CD1c-positive myeloid dendritic cell (primary cell): Measurements from ENCODE around the gene MRM1.

Experiments
- DNase-seq: peaks from one replicate; pipeline ENCODE4 v3.0.0-alpha.2; 2016; ENCODE audit errors: extremely low spot score

MRM1 gene, protein sequence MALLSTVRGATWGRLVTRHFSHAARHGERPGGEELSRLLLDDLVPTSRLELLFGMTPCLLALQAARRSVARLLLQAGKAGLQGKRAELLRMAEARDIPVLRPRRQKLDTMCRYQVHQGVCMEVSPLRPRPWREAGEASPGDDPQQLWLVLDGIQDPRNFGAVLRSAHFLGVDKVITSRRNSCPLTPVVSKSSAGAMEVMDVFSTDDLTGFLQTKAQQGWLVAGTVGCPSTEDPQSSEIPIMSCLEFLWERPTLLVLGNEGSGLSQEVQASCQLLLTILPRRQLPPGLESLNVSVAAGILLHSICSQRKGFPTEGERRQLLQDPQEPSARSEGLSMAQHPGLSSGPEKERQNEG

DNA sequence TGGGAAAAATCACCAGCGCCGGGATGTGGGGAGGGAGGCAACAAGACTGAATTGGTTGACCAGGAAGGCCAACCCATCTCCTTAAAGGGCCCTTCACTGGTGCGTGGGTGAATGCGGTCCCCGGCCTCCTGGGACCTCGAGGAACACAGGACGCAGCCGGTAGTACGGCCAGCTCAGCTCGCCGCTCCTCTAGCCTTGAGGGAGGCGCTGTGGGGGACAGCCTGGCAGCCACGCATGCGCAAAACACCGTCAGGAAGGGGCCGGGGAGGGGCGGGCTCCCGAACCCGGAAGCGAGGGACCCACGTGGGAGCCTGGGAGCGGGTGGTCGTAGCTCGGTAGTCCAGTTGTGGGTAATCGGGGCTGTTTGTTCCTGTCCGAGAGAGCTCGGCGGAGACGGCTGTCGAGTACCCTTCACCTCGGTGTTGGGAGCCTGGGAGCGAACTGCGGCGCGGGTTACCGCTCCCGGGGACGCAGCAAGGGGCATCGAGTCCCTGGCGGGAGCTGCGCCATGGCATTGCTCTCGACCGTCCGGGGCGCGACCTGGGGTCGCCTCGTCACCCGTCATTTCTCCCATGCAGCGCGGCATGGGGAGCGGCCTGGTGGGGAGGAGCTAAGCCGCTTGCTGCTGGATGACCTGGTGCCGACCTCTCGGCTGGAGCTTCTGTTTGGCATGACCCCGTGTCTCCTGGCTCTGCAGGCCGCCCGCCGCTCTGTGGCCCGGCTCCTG is at the start of gene MRM1:
Gene MRM1 (plus strand): TSS at position 281 of the 727 bp plus-strand sequence. CDS start 228 bp downstream, at position 509.
- DNase-seq = peak; percentile 94

DNA sequence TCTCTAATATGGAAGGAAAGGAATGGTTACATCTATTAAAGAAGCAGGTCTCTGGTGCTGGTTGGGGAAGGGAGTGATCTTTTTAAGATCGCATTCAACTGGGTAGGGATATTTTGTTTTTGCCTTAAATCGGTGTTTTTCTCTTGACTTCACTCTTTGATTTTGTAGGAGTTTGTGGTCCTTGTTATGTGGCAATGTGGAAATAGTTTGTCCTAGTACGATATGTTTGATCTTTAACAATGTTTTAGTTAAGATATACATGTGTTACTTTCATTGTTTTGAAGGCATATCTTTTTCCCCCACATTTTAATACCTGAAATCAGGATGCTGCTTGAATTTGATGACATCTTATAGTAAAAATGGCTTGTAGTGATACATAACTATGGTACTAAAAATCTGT is 47.9 kb upstream of the MRM1 start:
- DNase-seq = no peak

DNA sequence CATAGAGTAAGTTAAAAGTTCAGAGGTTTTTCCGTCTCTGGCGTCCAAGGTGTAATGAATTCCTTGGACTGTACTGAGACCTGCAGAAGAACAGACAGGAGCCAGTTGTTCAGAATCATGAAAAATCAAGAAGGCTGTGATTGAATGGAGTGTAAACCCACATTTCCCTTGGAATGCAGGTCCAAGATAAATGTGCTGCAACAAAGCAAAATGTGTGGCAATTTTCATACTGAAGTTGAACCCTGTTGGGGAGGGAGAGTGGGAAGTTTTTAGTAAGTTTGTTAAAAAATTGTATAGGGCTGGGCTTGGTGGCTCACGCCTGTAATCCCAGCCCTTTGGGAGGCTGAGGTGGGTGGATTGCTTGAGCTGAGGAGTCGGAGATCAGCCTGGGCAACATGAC is 35.3 kb upstream of the MRM1 start:
- DNase-seq = no peak

DNA sequence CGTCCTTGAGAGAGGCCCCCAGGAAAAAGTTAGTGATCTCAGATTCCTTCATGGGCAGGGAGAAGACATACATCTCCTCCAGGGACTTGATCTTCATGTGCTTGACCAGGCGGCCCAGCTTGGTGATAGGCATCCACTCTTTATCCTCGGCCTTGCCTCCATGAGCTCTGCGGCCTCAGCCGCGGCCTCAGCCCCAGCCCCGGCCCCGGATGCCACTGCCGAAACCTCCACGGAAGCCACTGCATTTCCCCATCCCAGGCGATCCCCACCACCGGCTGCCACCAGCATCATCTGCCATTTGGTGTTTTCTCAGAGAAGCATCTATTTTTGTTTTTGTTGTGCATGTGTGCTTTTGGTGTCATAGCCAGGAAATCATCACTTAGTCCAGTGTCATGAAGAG is 26.4 kb upstream of the MRM1 start:
- DNase-seq = no peak

DNA sequence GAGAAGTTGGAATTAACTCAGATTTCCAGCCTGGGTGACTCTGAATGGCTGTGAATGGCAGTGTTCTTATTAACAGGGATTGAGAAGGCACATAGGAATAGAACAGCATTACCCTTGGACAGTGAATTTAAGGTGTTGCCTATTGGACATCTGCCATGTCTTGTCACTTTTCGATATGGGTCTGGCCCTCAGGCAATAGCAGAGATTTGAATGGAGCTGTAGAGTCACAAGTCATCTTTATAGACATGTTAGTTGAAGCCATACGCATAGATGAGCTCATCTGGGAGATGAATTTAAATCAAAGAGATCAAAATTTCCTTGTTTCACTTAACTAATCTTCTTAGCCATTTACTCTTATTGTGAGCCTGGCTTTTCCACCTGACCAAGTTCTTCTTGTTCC is 24.6 kb upstream of the MRM1 start:
- DNase-seq = no peak

DNA sequence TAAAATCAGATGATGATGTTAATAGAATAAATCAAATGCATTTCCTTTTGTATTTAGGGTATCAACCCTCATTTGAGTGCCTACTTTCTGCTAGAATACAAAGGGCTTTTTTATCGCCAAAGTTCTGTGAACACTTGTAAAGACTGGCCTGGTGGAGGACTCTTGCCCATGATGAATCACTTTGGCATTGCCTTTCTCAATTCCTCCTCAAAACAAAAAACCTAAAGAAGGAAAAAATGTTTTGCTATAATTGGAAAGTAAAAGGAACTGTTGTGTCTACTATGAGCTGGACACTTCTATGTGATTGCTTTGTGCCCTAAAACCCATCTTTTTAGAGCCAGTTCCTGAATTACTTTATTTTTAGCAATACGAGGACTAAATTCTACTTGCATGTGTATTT is 22.7 kb upstream of the MRM1 start:
- no peak for DNase-seq

DNA sequence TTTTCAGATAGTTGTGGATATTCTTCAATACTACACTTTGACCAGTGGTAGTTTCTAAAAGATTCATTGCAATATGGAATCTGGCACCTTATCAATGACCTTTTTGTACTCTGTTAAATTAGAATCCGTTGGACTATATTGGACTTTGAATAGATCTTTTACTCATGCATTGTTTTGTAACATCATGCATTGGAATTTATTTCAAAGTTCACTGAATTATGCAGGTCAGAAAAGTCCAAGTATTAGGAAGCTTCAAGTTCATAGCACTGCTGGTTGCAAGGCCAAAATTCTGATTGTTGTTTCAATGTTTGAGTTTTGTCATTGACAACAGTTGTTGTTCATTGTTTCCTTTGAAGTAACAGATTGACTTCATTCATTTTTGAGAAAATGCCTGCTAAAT is 17.6 kb upstream of the MRM1 start:
- DNase-seq = no peak

DNA sequence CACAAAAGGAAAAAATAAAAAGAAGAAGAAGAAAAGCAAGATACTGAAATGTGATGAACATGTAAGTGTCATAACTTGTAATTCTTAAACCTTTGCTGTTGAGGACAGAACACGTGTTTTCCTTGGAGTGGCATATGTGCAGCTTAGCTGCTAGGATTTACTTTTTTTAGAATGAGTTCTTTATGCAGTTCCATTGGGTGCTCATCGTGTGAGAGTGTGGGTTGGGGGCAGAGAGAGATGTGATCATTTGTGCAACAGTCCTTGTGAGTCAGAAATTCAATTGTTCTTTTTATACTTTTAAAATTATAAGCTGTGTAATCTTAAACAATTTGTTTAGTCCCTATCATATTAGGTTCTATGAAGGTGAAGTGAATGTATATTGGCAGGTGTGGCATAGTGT is 15.2 kb upstream of the MRM1 start:
- DNase-seq = no peak

DNA sequence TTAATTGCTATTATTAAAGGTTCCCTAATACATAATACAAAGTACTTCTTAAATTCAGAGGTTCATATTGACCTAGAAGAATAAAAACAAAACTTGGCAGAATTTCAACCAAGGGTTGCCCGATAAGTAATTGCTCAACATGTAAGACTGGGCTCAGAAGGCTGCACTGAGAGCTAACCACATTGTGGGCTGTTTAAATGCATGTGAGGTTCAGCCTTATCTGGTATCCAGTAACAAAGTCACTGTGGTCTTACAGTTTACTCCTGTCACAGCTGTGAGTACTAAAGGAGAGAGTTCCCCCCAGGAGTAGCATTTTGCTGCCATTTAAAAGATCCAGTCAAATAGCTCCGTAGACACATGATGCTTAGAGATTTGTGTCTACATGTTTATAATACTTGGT is 11.3 kb upstream of the MRM1 start:
- peak; percentile 20 for DNase-seq

DNA sequence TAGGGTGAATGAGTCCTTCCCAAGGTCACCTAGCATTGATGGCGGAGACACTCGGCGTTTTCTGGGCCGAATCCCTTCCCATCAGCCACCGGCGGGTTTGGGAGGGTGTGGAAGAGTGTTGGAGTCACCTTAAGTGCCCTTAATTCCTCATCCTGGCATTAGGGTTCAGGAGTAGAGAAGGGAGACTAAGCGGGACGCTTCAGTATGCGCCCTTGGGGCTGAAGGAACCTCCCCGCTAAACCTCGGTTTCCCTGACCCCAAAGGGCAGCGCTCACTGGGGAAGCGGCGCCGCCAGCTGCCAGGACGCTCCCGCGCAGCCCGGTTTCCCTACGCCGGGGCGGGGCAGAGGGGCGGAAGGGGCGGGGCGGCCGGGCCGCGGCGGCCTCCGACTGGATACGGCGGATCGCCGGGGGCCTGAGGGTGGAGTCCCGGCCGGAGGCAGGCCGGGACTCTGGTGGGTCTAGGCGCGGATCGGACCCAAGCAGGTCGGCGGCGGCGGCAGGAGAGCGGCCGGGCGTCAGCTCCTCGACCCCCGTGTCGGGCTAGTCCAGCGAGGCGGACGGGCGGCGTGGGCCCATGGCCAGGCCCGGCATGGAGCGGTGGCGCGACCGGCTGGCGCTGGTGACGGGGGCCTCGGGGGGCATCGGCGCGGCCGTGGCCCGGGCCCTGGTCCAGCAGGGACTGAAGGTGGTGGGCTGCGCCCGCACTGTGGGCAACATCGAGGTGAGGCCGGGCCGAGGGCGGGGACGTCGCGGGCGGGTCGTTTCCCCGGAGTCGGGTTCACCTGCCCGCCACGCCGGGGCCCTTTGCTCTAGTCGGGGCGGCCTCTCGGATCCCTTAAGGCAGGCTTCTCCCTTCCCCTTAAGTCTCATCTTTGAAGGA is 9.7 kb upstream of the MRM1 start, which contains the start of gene DHRS11:
Gene DHRS11 (plus strand): TSS at position 446 of the 882 bp plus-strand sequence. CDS start 131 bp downstream, at position 577.
- peak; percentile 87 for DNase-seq

DNA sequence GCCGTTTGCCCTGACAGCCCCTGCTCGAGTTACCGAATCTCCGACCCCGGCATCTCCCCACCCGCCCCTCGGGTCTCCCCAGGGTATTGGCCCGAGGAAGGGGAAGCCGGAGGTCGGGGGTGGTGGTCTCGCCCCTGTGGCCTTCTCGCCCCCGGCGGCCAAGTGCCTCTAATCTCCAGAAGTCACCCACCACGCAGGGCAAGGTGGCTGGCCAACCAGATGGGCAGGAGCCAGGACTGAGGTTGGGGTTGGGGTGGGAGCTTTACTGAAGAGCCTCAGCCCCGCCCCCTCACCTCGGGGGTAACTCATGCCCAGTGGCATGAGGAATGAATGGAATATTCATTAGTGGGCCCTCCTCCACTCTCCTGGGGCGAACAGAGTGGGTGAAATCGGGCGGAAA is 9.1 kb upstream of the MRM1 start:
- DNase-seq = peak; percentile 29

DNA sequence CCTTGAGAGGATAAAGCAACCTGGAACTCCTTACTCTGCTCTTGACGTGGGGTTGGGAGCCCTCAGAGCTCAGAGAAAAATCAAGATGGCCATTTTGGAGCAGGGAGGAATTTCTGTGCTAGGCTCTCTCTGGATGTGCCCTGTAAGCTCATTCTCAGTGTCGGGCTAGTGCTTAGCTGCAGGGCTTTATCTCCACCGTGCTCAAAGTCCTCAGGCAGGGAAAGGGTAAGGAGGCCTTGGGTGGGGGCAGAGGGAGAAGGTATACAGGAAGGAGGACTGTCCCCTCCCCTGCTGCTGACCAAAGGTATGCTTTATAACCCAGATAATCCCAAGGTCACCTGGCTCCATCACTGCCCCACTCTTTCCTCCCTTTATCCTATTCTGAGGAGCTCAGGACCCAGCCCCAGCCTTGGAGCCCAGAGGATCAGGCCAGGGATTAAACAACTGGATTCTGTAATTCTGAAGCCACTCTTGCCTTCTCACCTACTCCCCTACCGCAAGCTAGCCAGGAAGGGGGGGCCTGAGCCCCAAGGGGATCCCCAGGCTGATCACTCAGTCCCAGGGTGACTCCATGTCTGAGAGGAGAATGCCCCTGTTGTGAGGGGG is 8.6 kb upstream of the MRM1 start:
- no peak for DNase-seq

DNA sequence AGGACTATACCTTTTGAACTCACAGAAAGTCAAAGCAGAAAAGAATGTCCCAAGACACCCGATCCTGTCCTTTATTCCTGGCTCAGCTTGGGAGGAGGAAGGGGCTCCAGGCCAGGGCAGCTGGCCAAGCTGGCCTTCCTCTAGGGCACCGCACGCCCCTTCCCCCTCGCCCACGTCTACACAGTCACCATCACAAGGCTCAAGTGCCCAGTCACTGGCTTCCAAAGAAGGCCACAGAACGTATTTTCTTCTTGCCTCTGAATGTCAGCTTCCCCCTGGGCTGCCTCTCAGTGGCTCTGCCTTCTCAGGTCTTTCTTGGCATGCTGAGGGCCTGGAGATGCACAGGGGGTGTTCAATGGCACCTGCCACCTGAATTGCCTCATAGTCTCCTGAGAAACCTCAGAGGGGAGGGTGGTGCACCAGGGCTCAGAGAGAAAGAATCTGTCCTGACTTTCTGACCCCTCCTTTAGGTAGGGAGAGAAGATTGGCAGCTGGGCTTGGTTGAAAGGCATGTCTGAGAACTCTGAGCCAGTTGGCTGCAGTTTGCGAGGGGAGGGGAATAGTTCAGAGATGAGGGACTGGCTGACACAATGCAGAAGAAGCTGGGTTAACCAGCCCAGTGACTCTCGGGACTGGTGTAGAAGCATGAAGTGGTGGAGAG is 7.6 kb upstream of the MRM1 start:
- peak; percentile 83 for DNase-seq

DNA sequence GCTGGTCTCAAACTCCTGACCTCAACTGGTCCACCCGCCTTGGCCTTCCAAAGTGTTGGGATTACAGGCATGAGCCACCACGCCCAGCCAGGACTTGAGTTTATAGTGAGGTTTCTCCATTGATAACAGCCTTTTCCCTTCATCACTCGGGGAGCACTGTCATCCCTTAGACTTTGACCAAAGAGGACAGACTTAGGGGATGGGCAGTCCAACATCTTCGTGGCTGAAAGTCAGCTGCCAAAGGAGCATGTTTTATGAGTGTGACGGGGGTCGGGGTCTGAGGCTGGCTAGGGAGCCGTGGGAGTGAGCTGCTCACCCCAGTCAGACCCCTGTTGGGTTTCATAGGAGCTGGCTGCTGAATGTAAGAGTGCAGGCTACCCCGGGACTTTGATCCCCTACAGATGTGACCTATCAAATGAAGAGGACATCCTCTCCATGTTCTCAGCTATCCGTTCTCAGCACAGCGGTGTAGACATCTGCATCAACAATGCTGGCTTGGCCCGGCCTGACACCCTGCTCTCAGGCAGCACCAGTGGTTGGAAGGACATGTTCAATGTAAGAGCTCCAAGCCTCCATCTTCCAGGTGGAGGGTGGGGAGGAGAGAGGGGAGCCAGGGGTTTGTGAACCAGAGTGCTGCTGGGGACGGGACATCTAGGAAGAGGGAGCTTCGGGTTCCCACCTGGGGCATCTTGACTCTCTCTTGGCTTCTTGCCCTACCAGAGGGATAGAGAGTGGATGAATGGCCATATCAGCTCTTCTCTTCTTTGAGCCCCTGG is 6.6 kb upstream of the MRM1 start:
- DNase-seq = no peak

DNA sequence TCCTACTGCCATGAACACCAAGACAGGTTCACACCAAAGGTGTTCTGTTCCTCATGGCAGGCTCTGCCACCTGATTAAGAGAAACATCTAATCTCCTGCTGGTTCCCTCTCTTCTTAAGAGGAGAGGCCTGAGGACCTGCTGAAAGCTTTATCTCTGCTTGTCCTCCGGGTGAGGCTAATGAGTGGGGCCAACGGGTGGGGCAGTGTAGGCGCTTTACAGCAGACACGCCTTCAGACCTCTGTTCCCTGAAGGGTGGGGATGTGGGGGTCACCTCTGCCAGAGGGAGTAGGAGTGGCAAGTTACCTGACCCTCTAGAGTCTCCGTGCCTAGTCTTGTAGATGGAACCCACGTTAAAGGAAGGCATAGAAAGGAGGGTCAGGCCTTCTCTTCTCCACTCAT is 4.2 kb upstream of the MRM1 start:
- DNase-seq = no peak

DNA sequence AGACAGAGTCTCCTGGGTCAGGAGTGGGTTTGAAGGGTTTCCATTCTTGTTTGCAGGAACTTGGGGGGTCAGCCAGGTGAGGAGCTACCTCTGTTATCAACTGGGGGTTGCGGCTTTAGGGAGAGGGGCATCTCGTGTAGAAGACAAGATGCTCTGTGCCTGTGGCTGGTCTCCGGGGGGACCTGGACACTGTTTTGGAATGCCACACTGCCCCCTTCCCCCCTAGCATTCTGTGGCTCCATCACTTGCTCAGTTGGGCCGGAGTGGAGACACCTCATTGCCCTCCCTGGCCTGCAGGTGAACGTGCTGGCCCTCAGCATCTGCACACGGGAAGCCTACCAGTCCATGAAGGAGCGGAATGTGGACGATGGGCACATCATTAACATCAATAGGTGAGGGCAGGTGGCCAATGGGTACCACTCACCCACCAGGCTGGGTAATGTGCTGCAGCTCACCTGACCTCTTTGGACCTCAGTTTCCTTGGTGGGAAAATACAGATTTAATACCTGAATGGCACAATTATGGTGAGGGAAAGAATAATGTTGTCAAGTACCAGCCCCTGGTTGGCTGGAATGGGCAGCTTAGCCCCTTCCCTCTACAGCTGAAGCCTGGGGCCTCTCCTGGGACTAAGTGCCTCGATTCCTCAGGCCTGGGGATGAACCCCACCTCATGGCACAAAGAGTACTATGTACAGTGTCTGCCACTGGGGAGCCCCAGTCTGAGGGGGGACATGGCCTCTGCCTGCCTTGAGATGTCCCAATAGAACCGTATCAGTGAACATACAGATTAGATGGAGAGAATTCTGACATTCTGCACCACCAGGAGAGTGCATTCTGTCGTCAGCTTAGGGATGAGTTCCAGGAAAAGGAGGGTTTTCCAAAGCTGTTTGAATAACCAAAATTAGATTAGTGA is 3.3 kb upstream of the MRM1 start:
- DNase-seq = no peak

DNA sequence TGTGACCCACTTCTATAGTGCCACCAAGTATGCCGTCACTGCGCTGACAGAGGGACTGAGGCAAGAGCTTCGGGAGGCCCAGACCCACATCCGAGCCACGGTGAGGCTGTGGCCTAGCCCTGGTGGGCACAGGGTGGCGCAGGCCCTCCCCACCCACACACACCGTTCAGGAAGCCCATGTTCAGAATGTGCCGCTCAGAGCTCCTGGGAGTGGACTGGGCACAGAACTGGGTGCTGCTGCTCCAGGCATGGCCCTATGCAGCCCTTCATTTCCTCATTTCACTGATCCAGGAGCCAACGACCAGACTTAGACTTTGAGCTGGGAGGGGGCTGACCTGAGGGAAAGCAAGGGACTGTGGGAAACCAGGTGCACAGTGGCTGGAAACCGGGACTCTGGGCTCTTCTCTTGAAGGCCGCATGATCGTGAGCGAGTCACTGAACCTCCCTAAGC is 2.4 kb upstream of the MRM1 start:
- no peak for DNase-seq

DNA sequence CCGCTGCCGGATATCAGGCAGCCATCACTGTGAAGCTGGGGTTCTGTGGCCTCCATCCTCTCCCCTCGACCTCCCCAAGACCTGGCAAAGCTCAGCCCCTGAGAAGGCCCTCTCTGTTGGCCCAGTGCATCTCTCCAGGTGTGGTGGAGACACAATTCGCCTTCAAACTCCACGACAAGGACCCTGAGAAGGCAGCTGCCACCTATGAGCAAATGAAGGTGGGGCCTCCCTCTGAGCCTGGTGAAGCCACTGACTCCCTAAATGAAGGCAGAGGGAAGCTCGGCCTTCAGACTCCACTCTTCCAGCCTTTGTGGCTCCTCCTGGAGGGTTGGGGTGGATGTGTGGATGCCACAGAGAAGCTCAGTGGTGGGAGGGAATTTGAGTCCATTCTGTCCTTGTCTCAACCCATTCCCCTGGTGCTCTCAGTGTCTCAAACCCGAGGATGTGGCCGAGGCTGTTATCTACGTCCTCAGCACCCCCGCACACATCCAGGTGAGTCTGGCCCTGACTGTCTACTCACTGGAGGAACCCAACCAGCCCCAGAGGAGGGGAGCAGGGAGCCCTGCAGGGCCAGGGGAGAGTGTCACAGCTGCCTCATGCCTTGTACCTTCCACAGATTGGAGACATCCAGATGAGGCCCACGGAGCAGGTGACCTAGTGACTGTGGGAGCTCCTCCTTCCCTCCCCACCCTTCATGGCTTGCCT is 1.7 kb upstream of the MRM1 start:
- no peak for DNase-seq

DNA sequence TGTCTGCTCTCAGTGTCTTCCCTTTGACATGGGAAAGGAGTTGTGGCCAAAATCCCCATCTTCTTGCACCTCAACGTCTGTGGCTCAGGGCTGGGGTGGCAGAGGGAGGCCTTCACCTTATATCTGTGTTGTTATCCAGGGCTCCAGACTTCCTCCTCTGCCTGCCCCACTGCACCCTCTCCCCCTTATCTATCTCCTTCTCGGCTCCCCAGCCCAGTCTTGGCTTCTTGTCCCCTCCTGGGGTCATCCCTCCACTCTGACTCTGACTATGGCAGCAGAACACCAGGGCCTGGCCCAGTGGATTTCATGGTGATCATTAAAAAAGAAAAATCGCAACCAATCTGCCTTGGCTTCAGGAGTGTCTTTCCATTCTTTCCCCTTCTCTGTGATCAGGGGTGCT is 918 bp upstream of the MRM1 start:
- no peak for DNase-seq
